ENCODE results near the gene AKNA.

The AKNA gene

GRCh38 chr9:114374936-114375335 lies 12.8 kb downstream of the AKNA start:
- DNase-seq: no peak

- DNase-seq: no peak
Observed at GRCh38 chr9:114373960-114374730, 13.6 kb downstream of the AKNA start.

- no peak for DNase-seq
Observed at GRCh38 chr9:114372921-114373448, 14.8 kb downstream of the AKNA start.

GRCh38 chr9:114371973-114372917 lies 15.5 kb downstream of the AKNA start:
- no peak for DNase-seq

- no peak for DNase-seq
Observed at GRCh38 chr9:114371343-114371944, 16.3 kb downstream of the AKNA start.

GRCh38 chr9:114370968-114371320 lies 16.8 kb downstream of the AKNA start:
- DNase-seq: no peak

GRCh38 chr9:114370251-114370967 lies 17.4 kb downstream of the AKNA start:
- peak; percentile 20 for DNase-seq

- DNase-seq: no peak
Observed at GRCh38 chr9:114369216-114370130, 18.3 kb downstream of the AKNA start.

- no peak for DNase-seq
Observed at GRCh38 chr9:114367772-114368569, 19.8 kb downstream of the AKNA start.

- no peak for DNase-seq
Observed at GRCh38 chr9:114367366-114367765, 20.4 kb downstream of the AKNA start.

- DNase-seq: no peak
Observed at GRCh38 chr9:114366334-114367128, 21.3 kb downstream of the AKNA start.

GRCh38 chr9:114365194-114365593 lies 22.6 kb downstream of the AKNA start:
- no peak for DNase-seq

GRCh38 chr9:114364134-114365041 lies 23.4 kb downstream of the AKNA start:
- DNase-seq: no peak

GRCh38 chr9:114363424-114363823 lies 24.4 kb downstream of the AKNA start:
- DNase-seq: no peak

GRCh38 chr9:114362394-114362793 lies 25.4 kb downstream of the AKNA start:
- no peak for DNase-seq

- DNase-seq: no peak
Observed at GRCh38 chr9:114361542-114361941, 26.2 kb downstream of the AKNA start.

- no peak for DNase-seq
Observed at GRCh38 chr9:114359801-114360200, 28.0 kb downstream of the AKNA start.

GRCh38 chr9:114357911-114358328 lies 29.9 kb downstream of the AKNA start:
- no peak for DNase-seq

GRCh38 chr9:114357360-114357759 lies 30.4 kb downstream of the AKNA start:
- no peak for DNase-seq

All from NCI-H69 (cell line).